Measurements from ENCODE around the gene PLA2G12A.

GRCh38 chr4:109662771-109663170 is 67.1 kb downstream of the PLA2G12A start:
- TF ChIP-seq, protein P1, sequence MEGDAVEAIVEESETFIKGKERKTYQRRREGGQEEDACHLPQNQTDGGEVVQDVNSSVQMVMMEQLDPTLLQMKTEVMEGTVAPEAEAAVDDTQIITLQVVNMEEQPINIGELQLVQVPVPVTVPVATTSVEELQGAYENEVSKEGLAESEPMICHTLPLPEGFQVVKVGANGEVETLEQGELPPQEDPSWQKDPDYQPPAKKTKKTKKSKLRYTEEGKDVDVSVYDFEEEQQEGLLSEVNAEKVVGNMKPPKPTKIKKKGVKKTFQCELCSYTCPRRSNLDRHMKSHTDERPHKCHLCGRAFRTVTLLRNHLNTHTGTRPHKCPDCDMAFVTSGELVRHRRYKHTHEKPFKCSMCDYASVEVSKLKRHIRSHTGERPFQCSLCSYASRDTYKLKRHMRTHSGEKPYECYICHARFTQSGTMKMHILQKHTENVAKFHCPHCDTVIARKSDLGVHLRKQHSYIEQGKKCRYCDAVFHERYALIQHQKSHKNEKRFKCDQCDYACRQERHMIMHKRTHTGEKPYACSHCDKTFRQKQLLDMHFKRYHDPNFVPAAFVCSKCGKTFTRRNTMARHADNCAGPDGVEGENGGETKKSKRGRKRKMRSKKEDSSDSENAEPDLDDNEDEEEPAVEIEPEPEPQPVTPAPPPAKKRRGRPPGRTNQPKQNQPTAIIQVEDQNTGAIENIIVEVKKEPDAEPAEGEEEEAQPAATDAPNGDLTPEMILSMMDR (IDR thresholded peaks at IDR 0.05; ENCODE audit: extremely low read depth in 1 of 2, insufficient read depth in 1 of 2, low read depth in 1 of 2, low read length in 2 of 2) = no peak
- TF ChIP-seq MAX (IDR thresholded peaks at IDR 0.05; ENCODE audit: insufficient read depth, insufficient read length) (no peak), EZH2 (IDR thresholded peaks at IDR 0.05; ENCODE audit: borderline replicate concordance, low read depth, low read length, severe bottlenecking) (no peak), POLR2A (IDR thresholded peaks at IDR 0.05; ENCODE audit: low read depth, low read length) (no peak)

Data from endothelial cell of umbilical vein (primary cell).